ENCODE data around the gene SAGE1. TPM values are rescaled to one million over a fixed set of nuclear protein-coding genes. Genes with fewer than 3 reads are reported as not detected.
"Not testable (repeated sequence)": the region's sequence is repeated elsewhere in the genome, so short reads cannot be mapped to it uniquely, and the experiment has no call there.

The SAGE1 gene
- total RNA-seq (not detected), polyA plus RNA-seq (not detected)
- long read RNA-seq, donor 1: 0 reads
- long read RNA-seq, donor 2: 0 reads
- long read RNA-seq, donor 3: 0 reads

DNA sequence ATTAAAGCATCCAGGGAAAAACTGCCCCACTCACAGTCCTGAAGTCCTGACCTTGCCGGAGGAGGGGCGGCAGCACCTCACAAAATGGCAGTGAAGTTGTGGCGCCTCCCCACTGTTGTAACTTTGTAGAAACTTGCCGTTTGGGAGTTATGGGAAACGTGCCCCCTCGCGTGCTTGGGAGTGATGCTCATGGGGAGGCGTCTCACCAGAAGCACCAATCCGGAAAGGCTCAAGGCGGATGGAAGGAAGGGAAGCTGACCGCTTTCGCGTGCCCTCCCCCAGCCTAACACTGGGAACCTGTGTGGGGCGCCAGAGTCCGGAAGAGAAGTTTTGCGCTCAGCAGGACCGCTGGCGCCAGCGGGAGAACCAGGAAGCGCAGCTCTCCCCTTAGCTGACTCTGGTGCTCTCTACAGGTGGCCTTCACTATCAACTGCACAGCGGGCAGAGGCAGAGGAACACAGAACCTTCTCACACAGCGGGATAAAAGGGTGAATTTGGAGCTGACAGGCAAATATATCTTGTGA is at the start of gene SAGE1, which contains the start of gene CT45A10:
Gene SAGE1 (plus strand): TSS at position 423 of the 524 bp plus-strand sequence. CDS start 2,527 bp downstream, outside the sequence.
Gene CT45A10 (minus strand): TSS at position 151 of the 524 bp plus-strand sequence. CDS start 8,100 bp downstream, outside the sequence.
- ATAC-seq: no peak
- intact Hi-C loops (cut with DNase I): no loop called here
- WGBS, 2 donors: 89% methylated on average over 22 of the region's 22 CpGs

GRCh38 chrX:135854438-135854837 is 39.1 kb upstream of the SAGE1 start, which contains the start of gene CT45A8:
CT45A8 (minus strand) TSS chrX:135854538; CDS start chrX:135850783, 3,755 bp downstream.
- H3K27ac ChIP-seq; ATAC-seq; H3K27me3 ChIP-seq; H3K36me3 ChIP-seq; intact Hi-C loops (cut with DNase I); H3K9me3 ChIP-seq; H3K4me1 ChIP-seq; DNase-seq; H3K4me3 ChIP-seq: not testable (repeated sequence)
- WGBS, 2 donors: no CpG with 5 or more reads among the region's 17 CpGs

More for the DNA sequence above, at the start of gene SAGE1, which contains the start of gene CT45A10:
- no peaks in the 10 kb centered on the region for H3K36me3 ChIP-seq
- H3K27ac ChIP-seq: no peak within 1 kb of the TSS
- TF ChIP-seq CTCF (IDR thresholded peaks at IDR 0.05): no peak
- H3K4me3 ChIP-seq: no peak within 1 kb of the TSS
- no peak for DNase-seq
- peaks cover 0 to 7% (median 0%) of the 10 kb centered on the region in 11 donors for H3K9me3 ChIP-seq
- no peaks in the 10 kb centered on the region for H3K4me1 ChIP-seq
- no peaks in the 10 kb centered on the region for H3K27me3 ChIP-seq

DNA sequence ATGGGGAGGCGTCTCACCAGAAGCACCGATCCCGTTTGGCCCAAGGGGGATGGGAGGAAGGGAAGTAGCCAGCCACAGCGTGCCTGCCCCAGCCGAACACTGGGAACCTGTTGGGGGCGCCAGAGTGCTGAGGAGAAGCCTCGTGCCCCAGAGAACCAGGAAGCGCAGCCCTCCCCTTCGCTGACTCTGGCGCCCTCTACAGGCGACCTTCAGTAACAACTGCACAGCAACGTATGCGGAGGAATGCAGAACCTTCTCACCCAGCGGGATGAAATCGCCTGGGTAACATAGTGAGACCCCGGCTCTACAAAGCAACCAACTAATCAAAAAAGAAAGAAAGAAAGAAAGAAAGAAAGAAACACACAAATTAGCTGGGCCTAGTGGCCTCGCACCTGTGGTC is 21.8 kb upstream of the SAGE1 start, which contains the start of gene CT45A9:
Gene CT45A9 (minus strand): TSS at position 101 of the 400 bp plus-strand sequence. CDS start 3,751 bp downstream, outside the sequence.
- DNase-seq; intact Hi-C loops (cut with DNase I); ATAC-seq; H3K4me1 ChIP-seq; H3K27me3 ChIP-seq; H3K4me3 ChIP-seq; H3K9me3 ChIP-seq; H3K27ac ChIP-seq; H3K36me3 ChIP-seq: not testable (repeated sequence)
- no CpG with 5 or more reads among the region's 17 CpGs for WGBS, 2 donors

- H3K36me3 ChIP-seq; H3K4me1 ChIP-seq; ATAC-seq; H3K27ac ChIP-seq; H3K4me3 ChIP-seq; DNase-seq; H3K9me3 ChIP-seq; H3K27me3 ChIP-seq; intact Hi-C loops (cut with DNase I): not testable (repeated sequence)
- 64 to 66% methylated on average over 4 of the region's 5 CpGs for WGBS, 2 donors
Observed at GRCh38 chrX:135882741-135883140, 10.8 kb upstream of the SAGE1 start.

DNA sequence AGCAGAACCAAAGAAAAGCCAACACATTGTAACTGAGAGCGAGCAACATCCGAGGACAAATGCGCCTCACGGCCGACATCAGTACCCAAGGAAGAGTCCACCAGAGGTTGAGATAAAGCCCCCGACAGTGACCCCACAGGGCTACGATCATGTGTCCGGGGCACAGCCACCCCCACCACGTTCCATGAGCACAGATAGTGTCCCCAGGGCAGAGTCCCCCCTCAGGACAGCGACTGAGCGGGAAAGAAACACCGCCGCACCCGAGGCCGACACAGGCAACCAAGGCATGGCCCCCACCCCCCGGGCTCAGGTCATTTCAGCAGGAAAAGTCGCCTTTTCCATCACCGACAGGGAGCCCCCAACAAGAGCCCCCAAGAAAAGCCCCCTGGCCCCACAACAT is 5.3 kb upstream of the SAGE1 start:
- DNase-seq; ATAC-seq; H3K9me3 ChIP-seq; H3K4me3 ChIP-seq; intact Hi-C loops (cut with DNase I); H3K27me3 ChIP-seq; H3K36me3 ChIP-seq; H3K4me1 ChIP-seq; H3K27ac ChIP-seq: not testable (repeated sequence)
- 92 to 93% methylated on average over 10 of the region's 18 CpGs for WGBS, 2 donors

GRCh38 chrX:135888976-135889375 is 4.5 kb upstream of the SAGE1 start:
- H3K27me3 ChIP-seq; intact Hi-C loops (cut with DNase I); H3K4me1 ChIP-seq; H3K36me3 ChIP-seq; H3K9me3 ChIP-seq; DNase-seq; ATAC-seq; H3K4me3 ChIP-seq; H3K27ac ChIP-seq: not testable (repeated sequence)
- TF ChIP-seq CTCF (IDR thresholded peaks at IDR 0.05): peak in 1 of 9 donors; percentile 11
- 71 to 75% methylated on average over 9 to 14 of the region's 15 CpGs for WGBS, 2 donors

Measured in heart right ventricle (tissue), 16 donors.